Measurements from ENCODE around the gene EMILIN1. TPM values are rescaled to one million over a fixed set of nuclear protein-coding genes. Genes with fewer than 3 reads are reported as not detected.

The EMILIN1 gene
- total and polyA plus RNA-seq, 2 of the 4 experiments (the other 2 are of a cell fraction) = 26.5 to 95.6 TPM

- in situ Hi-C loops (cut with MboI; ENCODE audit: low sequenced_read_pairs) = no loop called here
- Histone ChIP-seq H2AK9ac (replicated peaks; ENCODE audit: low read depth, low read length, poor library complexity) (no peak overlapping the region), H4K5ac (ENCODE audit: low read depth, low read length) (no peak overlapping the region), H3K56ac (ENCODE audit: extremely low read depth, insufficient read depth, low read length) (no peak overlapping the region), H4K91ac (ENCODE audit: insufficient read depth, low read depth, low read length) (no peak overlapping the region), H2AK5ac (ENCODE audit: low read depth, low read length) (no peak overlapping the region), H3K4me2 (ENCODE audit: low read depth, low read length) (no peak overlapping the region), H3K36me3 (ENCODE audit: control insufficient read depth, insufficient read depth, low read length) (no peaks in the 10 kb centered on the region), H3K9me1 (ENCODE audit: insufficient read depth, low read length) (no peaks in the 10 kb centered on the region), H2AFZ (replicated peaks; ENCODE audit: low read length, poor library complexity) (no peak overlapping the region), H3K9ac (ENCODE audit: low read depth, low read length) (no peak overlapping the region), H3K14ac (replicated peaks; ENCODE audit: low read depth, low read length) (no peak overlapping the region), H3K4me1 (ENCODE audit: control insufficient read depth, insufficient read depth, low read length) (no peaks in the 10 kb centered on the region), H3K4me3 (ENCODE audit: insufficient read depth, low read depth, low read length) (no peak overlapping the region), H2BK15ac (ENCODE audit: low read depth, low read length) (no peak overlapping the region), H3K23ac (ENCODE audit: low read depth, low read length) (no peak overlapping the region), H3K27ac (ENCODE audit: insufficient read depth, low read length) (no peak overlapping the region), H2BK20ac (ENCODE audit: low read depth, low read length) (no peak overlapping the region), H3K18ac (ENCODE audit: low read depth, low read length) (no peak overlapping the region), H4K20me1 (ENCODE audit: insufficient read depth, low read length) (no peaks in the 10 kb centered on the region), H2BK120ac (ENCODE audit: low read depth, low read length) (no peak overlapping the region), H4K8ac (ENCODE audit: low read depth in 2 of 2, low read length in 2 of 2) (no peak overlapping the region), H3K27me3 (ENCODE audit: control insufficient read depth, insufficient read depth, low read length) (peaks cover 34% of the 10 kb centered on the region), H3K79me1 (ENCODE audit: low read depth in 1 of 2, low read length in 2 of 2) (no peaks in the 10 kb centered on the region), H2BK5ac (ENCODE audit: low read depth, low read length, poor library complexity, severe bottlenecking) (no peak overlapping the region), H3K4ac (ENCODE audit: low read depth, low read length) (no peak overlapping the region), H3K9me3 (ENCODE audit: control insufficient read depth, insufficient read depth, low read length) (no peaks in the 10 kb centered on the region)
- WGBS, 2 experiments (ENCODE audit: extremely low coverage in 2 of 2, insufficient read length in 1 of 2) = no CpG with 5 or more reads among the region's 2 CpGs
- CTCF ChIA-PET = no interaction called here
- no peak for ATAC-seq (ENCODE audit: low read depth)
- TF ChIP-seq RAD21 (IDR thresholded peaks at IDR 0.05; ENCODE audit: low read length) (no peak), MAZ (IDR thresholded peaks at IDR 0.05; ENCODE audit: borderline replicate concordance, low read depth, low read length) (no peak), BHLHE40 (IDR thresholded peaks at IDR 0.05; ENCODE audit: low read depth, low read length) (no peak), CEBPB (IDR thresholded peaks at IDR 0.05; ENCODE audit: low read depth, low read length) (no peak), MXI1 (IDR thresholded peaks at IDR 0.05; ENCODE audit: borderline replicate concordance, low read depth, low read length) (no peak), RFX5 (IDR thresholded peaks at IDR 0.05; ENCODE audit: low read depth, low read length) (no peak)
- TF ChIP-seq, protein P1, sequence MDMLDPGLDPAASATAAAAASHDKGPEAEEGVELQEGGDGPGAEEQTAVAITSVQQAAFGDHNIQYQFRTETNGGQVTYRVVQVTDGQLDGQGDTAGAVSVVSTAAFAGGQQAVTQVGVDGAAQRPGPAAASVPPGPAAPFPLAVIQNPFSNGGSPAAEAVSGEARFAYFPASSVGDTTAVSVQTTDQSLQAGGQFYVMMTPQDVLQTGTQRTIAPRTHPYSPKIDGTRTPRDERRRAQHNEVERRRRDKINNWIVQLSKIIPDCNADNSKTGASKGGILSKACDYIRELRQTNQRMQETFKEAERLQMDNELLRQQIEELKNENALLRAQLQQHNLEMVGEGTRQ (IDR thresholded peaks at IDR 0.05; ENCODE audit: low read depth, low read length) = no peak
- intact Hi-C loops (cut with micrococcal nuclease) = no loop called here
- no peak for DNase-seq
- dilution Hi-C loops (cut with HindIII; ENCODE audit: low sequenced_read_pairs, unreplicated experiment) = no loop called here
- BruUV-seq (replicated peaks) = no TSS peak
- POLR2A ChIA-PET (ENCODE audit: unreplicated experiment) = interaction anchor here (0.6 kb wide), 1 partner anchor 27 kb away, joined by 3 read pairs; no protein-coding TSS in a partner anchor
Measured at GRCh38 chr2:27108221-27108620, 29.8 kb downstream of the EMILIN1 start.

All from IMR-90 (cell line).